SU-DHL-6 (cell line): ENCODE measurements around the gene UNC13B.

Experiments used
- H2AFZ ChIP-seq: fragments of 200-600 bp; sonication (generic); 2 replicates; pipeline ENCODE4 v1.6.1; 2014; ENCODE audit warnings: low read depth, mild to moderate bottlenecking, moderate library complexity, mixed read lengths, antibody characterized with exemption, low read length; ENCODE audit not compliant: severe bottlenecking
- H3F3A ChIP-seq: fragments of 200-600 bp; shearing (Covaris generic); 2 replicates; pipeline ENCODE4 v1.6.0; 2016; ENCODE audit warnings: antibody characterized with exemption, mild to moderate bottlenecking; ENCODE audit not compliant: insufficient read depth
- H3K27ac ChIP-seq: fragments of 200-600 bp; sonication (generic); 2 replicates; pipeline ENCODE4 v1.5.1; 2016; ENCODE audit warnings: low read depth, mild to moderate bottlenecking, low read length, moderate library complexity, mixed read lengths
- H3K27me3 ChIP-seq: fragments of 200-600 bp; sonication (generic), shearing (Covaris generic); 2 replicates; pipeline ENCODE4 v1.6.0; 2014; ENCODE audit warnings: mild to moderate bottlenecking, low read length
- H3K36me3 ChIP-seq: fragments of 200-600 bp; sonication (generic); 2 replicates; pipeline ENCODE4 v1.6.1; 2014; ENCODE audit warnings: mild to moderate bottlenecking, low read length, mixed read lengths
- H3K4me2 ChIP-seq: fragments of 300-600, 200-600 bp; shearing (Covaris generic), sonication (generic); 2 replicates; pipeline ENCODE4 v1.6.0; 2014; ENCODE audit warnings: low read length, low read depth, mild to moderate bottlenecking; ENCODE audit not compliant: poor library complexity, severe bottlenecking
- H3K4me3 ChIP-seq: fragments of 200-600 bp; sonication (generic); 2 replicates; pipeline ENCODE4 v1.5.1; 2014; ENCODE audit warnings: antibody characterized with exemption, low read length, mild to moderate bottlenecking, mixed read lengths; ENCODE audit not compliant: insufficient read depth, poor library complexity, severe bottlenecking
- H3K79me2 ChIP-seq: fragments of 200-600 bp; sonication (generic); 2 replicates; pipeline ENCODE4 v1.6.1; 2014; ENCODE audit warnings: mild to moderate bottlenecking, low read length, moderate library complexity; ENCODE audit not compliant: insufficient read depth
- H3K9ac ChIP-seq: fragments of 200-600 bp; sonication (generic); 2 replicates; pipeline ENCODE4 v1.7.0; 2014; ENCODE audit warnings: mild to moderate bottlenecking, low read length
- H3K9me2 ChIP-seq: fragments of 200-600 bp; sonication (generic); replicated peaks from 2 replicates; pipeline ENCODE4 v1.6.1; 2014; ENCODE audit warnings: low read length; ENCODE audit not compliant: insufficient read depth
- H3K9me3 ChIP-seq: fragments of 200-600 bp; sonication (generic); 2 replicates; pipeline ENCODE4 v1.6.1; 2014; ENCODE audit warnings: low read length, mixed read lengths; ENCODE audit not compliant: insufficient read depth
- H4K20me1 ChIP-seq: fragments of 200-600 bp; sonication (generic); 2 replicates; pipeline ENCODE4 v1.6.1; 2014; ENCODE audit warnings: low read depth, mild to moderate bottlenecking, antibody characterized with exemption, low read length, moderate library complexity, mixed read lengths
- EZH2phosphoT487 ChIP-seq: fragments of 200-600 bp; sonication (generic), shearing (Covaris generic); conservative IDR thresholded peaks from 2 replicates; pipeline ENCODE4 v1.6.1; 2018; ENCODE audit warnings: mild to moderate bottlenecking, antibody characterized with exemption, low read length, moderate library complexity, mixed read lengths
- TF ChIP-seq, protein P1 (sequence below): fragments of 200-600 bp; sonication (generic); IDR thresholded peaks from one replicate; pipeline ENCODE4 v1.5.1; 2017; ENCODE audit warnings: antibody characterized with exemption, mild to moderate bottlenecking, low read length, moderate library complexity; ENCODE audit not compliant: insufficient read depth, poor library complexity, severe bottlenecking

Gene UNC13B

DNA sequence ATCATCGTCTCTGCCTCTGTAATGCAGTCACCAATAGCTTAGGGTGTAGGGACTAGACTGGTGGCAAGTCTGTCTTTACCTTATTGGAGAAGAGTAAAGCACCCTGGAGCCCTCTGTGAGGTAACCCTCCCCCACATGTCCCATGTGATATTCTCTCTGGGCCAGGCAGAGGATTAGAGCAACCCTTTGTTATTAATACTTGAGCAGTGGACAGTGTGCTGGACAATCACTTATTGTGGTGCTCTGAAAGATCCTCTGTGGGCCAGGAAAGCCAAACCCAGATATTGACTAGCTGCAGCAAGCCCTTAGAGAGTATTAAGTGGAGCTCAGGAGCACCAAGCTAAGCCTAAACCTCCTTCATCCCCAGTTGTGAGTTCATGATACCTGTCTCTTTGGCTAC is 188.4 kb downstream of the UNC13B start:
- Histone ChIP-seq H3K9me3 (no peaks in the 10 kb centered on the region), H3K36me3 (no peaks in the 10 kb centered on the region), H3K4me3 (no peak overlapping the region), H4K20me1 (no peaks in the 10 kb centered on the region), H3F3A (no peaks in the 10 kb centered on the region), H3K27me3 (no peaks in the 10 kb centered on the region), H3K9ac (no peak overlapping the region), H3K4me2 (no peak overlapping the region), H3K79me2 (no peaks in the 10 kb centered on the region), H3K27ac (no peak overlapping the region), H3K9me2 (no peaks in the 10 kb centered on the region), H2AFZ (no peak overlapping the region)
- TF ChIP-seq, protein P1, sequence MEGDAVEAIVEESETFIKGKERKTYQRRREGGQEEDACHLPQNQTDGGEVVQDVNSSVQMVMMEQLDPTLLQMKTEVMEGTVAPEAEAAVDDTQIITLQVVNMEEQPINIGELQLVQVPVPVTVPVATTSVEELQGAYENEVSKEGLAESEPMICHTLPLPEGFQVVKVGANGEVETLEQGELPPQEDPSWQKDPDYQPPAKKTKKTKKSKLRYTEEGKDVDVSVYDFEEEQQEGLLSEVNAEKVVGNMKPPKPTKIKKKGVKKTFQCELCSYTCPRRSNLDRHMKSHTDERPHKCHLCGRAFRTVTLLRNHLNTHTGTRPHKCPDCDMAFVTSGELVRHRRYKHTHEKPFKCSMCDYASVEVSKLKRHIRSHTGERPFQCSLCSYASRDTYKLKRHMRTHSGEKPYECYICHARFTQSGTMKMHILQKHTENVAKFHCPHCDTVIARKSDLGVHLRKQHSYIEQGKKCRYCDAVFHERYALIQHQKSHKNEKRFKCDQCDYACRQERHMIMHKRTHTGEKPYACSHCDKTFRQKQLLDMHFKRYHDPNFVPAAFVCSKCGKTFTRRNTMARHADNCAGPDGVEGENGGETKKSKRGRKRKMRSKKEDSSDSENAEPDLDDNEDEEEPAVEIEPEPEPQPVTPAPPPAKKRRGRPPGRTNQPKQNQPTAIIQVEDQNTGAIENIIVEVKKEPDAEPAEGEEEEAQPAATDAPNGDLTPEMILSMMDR, result no peak
- no peak for TF ChIP-seq EZH2phosphoT487

DNA sequence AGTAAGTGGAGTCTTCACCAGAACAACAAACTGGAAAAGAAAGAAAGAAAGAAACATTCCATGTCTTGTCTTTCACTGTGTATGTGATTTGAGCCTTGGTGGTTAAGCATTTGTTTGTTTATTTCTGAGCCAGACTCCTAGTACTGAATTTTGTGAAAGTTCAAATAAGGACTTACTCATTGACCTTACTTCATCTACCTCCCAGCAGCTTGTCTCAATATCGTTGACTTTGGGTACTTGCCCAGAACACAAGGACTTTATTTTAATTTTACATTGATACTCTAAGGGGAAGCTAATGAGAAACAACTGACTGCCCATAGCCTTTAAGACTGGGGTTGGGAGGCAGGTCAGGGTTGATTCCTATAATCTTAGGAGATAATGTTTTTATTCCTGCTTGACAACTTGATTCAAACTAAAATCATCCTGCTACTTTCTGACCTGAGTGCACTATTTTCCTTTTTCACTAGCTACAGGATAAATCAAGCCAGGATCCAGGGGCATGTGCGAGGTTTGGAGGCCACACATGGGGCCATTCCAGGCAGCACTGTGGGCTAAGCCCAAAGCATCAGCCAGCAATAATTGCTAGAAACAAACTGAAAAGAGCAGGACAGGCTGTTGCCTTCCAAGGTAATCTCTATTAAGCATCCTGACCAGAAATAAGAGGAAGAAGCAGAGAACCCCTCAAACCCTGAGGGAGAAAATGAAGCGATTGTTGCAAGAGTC is 189.2 kb downstream of the UNC13B start:
- Histone ChIP-seq H3K27me3 (no peaks in the 10 kb centered on the region), H3K4me2 (no peak overlapping the region)

DNA sequence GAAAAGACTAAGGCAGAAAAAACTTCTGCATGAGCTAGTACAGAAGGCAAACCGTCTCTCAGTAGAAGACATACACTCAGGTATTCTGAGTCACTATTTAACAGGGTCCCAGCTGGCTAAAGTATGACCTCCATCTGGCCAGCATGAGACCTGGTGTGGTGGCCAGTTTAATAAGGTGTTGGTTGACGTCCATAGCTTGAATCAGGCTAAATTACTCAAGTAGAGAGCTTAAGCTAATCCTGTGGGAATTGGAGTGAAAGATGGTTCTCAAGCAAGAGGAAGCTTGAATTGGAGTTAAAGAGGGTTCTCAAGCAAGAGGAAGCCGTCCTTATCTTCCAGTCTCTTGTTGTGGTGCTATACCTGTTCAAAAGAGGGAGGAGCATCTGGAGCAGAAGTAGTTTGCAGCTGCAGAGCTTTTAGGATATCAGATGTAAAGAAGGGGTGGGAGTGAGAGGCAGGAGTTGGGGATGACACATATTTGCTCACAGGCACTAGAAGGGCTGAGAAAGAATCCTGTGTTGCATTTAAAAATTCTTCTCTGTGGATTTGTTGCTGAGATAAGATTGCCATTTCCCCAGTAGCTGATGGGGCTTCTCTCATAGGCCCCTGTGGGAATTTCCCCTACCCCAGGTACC is 192.0 kb downstream of the UNC13B start:
- no peak overlapping the region for H2AFZ ChIP-seq
- H3K9me2 ChIP-seq, result no peaks in the 10 kb centered on the region
- TF ChIP-seq, protein P1, result no peak
- no peak for TF ChIP-seq EZH2phosphoT487
- no peaks in the 10 kb centered on the region for H3K27me3 ChIP-seq
- no peaks in the 10 kb centered on the region for H3K9me3 ChIP-seq
- H3K36me3 ChIP-seq, result no peaks in the 10 kb centered on the region
- no peak overlapping the region for H3K9ac ChIP-seq
- no peaks in the 10 kb centered on the region for H3F3A ChIP-seq
- no peak overlapping the region for H3K27ac ChIP-seq
- no peak overlapping the region for H3K4me2 ChIP-seq
- H3K4me3 ChIP-seq, result no peak overlapping the region
- no peaks in the 10 kb centered on the region for H4K20me1 ChIP-seq
- H3K79me2 ChIP-seq, result no peaks in the 10 kb centered on the region

More for the DNA sequence above, 189.2 kb downstream of the UNC13B start:
- H3K9me3 ChIP-seq, result no peaks in the 10 kb centered on the region
- no peak overlapping the region for H3K9ac ChIP-seq
- H3K4me3 ChIP-seq, result no peak overlapping the region
- H3K9me2 ChIP-seq, result no peaks in the 10 kb centered on the region
- no peaks in the 10 kb centered on the region for H3K79me2 ChIP-seq
- no peaks in the 10 kb centered on the region for H3K36me3 ChIP-seq
- no peak overlapping the region for H3K27ac ChIP-seq
- no peak for TF ChIP-seq EZH2phosphoT487
- TF ChIP-seq, protein P1, result no peak
- H4K20me1 ChIP-seq, result no peaks in the 10 kb centered on the region
- H3F3A ChIP-seq, result no peaks in the 10 kb centered on the region
- no peak overlapping the region for H2AFZ ChIP-seq
